ENCODE data around the gene LGALSL. TPM values are rescaled to one million over a fixed set of nuclear protein-coding genes. Genes with fewer than 3 reads are reported as not detected.

The LGALSL gene
- total RNA-seq, 1 experiment from 2014 or later = 14.2 TPM

GRCh38 chr2:64474636-64475035 is 20.7 kb downstream of the LGALSL start:
- RAD21 ChIA-PET (ENCODE audit: low non-redundant PET in 1 of 2, low total read pairs in 2 of 2, uncharacterized antibody in 2 of 2, unreplicated experiment in 2 of 2) = no interaction called here
- H4K20me1 ChIP-seq (ENCODE audit: insufficient read depth) = no peaks in the 10 kb centered on the region
- no peak overlapping the region for H3K9ac ChIP-seq (ENCODE audit: low read length)
- DNase-seq (ENCODE audit: low read depth, low spot score) = no peak
- no peaks in the 10 kb centered on the region for H3K9me2 ChIP-seq (ENCODE audit: insufficient read depth)
- CTCF ChIA-PET = interaction anchor here (0.8 kb wide), 1 partner anchor 13 kb away, joined by 3 read pairs; no protein-coding TSS in a partner anchor
- no TSS peak for BruUV-seq (replicated peaks)
- ATAC-seq = no peak
- POLR2A ChIA-PET = no interaction called here
- H3K36me3 ChIP-seq (ENCODE audit: control insufficient read depth in 1 of 2, insufficient read depth in 2 of 2, low read length in 2 of 2) = no peaks in the 10 kb centered on the region
- H3K9me3 ChIP-seq (ENCODE audit: control insufficient read depth in 1 of 2, insufficient read depth in 1 of 2, low read depth in 1 of 2, low read length in 2 of 2) = no peaks in the 10 kb centered on the region
- no peaks in the 10 kb centered on the region for H3K79me2 ChIP-seq (ENCODE audit: insufficient read depth, low read length)
- H3K27me3 ChIP-seq (ENCODE audit: insufficient read depth, low read length) = no peaks in the 10 kb centered on the region
- peaks cover 0 to 5% of the 10 kb centered on the region in 2 experiments; a peak in 1 of 4 replicates for H3K4me1 ChIP-seq (ENCODE audit: control insufficient read depth in 1 of 2, insufficient read depth in 2 of 2, low read length in 2 of 2)
- H3K27ac ChIP-seq (ENCODE audit: low read depth, low read length) = no peak overlapping the region
- H2AFZ ChIP-seq (ENCODE audit: low read depth, low read length, poor library complexity, severe bottlenecking) = no peak overlapping the region
- intact Hi-C loops (cut with micrococcal nuclease) = no loop called here
- TF ChIP-seq ELF1 (IDR thresholded peaks at IDR 0.05; ENCODE audit: borderline replicate concordance, low read depth) = no peak
- TF ChIP-seq FOSL1 (IDR thresholded peaks at IDR 0.05; ENCODE audit: low read depth) = no peak
- no peak for TF ChIP-seq SIN3A (IDR thresholded peaks at IDR 0.05; ENCODE audit: low read depth)
- no peak for TF ChIP-seq ZFX (IDR thresholded peaks at IDR 0.05)
- TF ChIP-seq CTCF (IDR thresholded peaks at IDR 0.05 in 2 of 3, conservative IDR thresholded peaks at IDR 0.05 in 1 of 3; ENCODE audit: borderline replicate concordance in 1 of 3, insufficient read depth in 1 of 3, low read depth in 2 of 3, low read length in 2 of 3) = no peak
- TF ChIP-seq EGR1 (IDR thresholded peaks at IDR 0.05; ENCODE audit: low read depth) = no peak
- no peak for TF ChIP-seq SP1 (IDR thresholded peaks at IDR 0.05; ENCODE audit: low read depth)
- no peak for TF ChIP-seq REST (IDR thresholded peaks at IDR 0.05; ENCODE audit: low read depth)
- no peak for TF ChIP-seq YY1 (IDR thresholded peaks at IDR 0.05; ENCODE audit: extremely low read depth, insufficient replicate concordance, low read depth, low read length)
- no peak for TF ChIP-seq ZBTB33 (IDR thresholded peaks at IDR 0.05; ENCODE audit: extremely low read depth, insufficient replicate concordance, low read length)
- no peak for TF ChIP-seq ZNF274 (IDR thresholded peaks at IDR 0.05; ENCODE audit: low read depth, low read length)
- TF ChIP-seq CBX3 (IDR thresholded peaks at IDR 0.05; ENCODE audit: low read depth) = no peak
- TF ChIP-seq POLR2AphosphoS5 (IDR thresholded peaks at IDR 0.05; ENCODE audit: low read depth, low read length) = no peak
- TF ChIP-seq JUND (IDR thresholded peaks at IDR 0.05) = no peak
- no peak overlapping the region for H3K4me3 ChIP-seq (replicated peaks in 1 of 2; ENCODE audit: low read depth in 1 of 2, low read length in 2 of 2)
- H3K4me2 ChIP-seq (ENCODE audit: low read length) = no peak overlapping the region

Data from HCT116 (cell line).